IMR-90 (cell line): ENCODE measurements around the gene B4GALT5. TPM values are rescaled to one million over a fixed set of nuclear protein-coding genes. Genes with fewer than 3 reads are reported as not detected.

Source experiments
- ATAC-seq: fragments of 200-7000 bp; cut with Tn5 transposase; 2 replicates; pipeline ENCODE4 v1.9.1; 2020; ENCODE audit warnings: low read depth, mild to moderate bottlenecking, moderate library complexity
- BruUV-seq: library from RNA; stranded (reverse); fragments of 400-500 nt; replicated peaks from 2 replicates; lab custom pipeline; 2021; lab: Mats Ljungman, UMichigan
- CTCF ChIA-PET: fragments of 300-600 bp; formaldehyde crosslinking; extraction: SDS; loops from one replicate; lab custom pipeline; 2021; ENCODE audit warnings: antibody characterized with exemption; lab: Yijun Ruan, JAX
- POLR2A ChIA-PET: fragments of 300-600 bp; sonication (Branson Sonifier 250); formaldehyde crosslinking; loops from one replicate; lab custom pipeline; 2022; ENCODE audit warnings: antibody characterized with exemption; ENCODE audit not compliant: unreplicated experiment; lab: Charles Lee
- DNase-seq: peaks from one replicate; pipeline ENCODE4 v3.0.0; 2013
- H2AFZ ChIP-seq: replicated peaks from 2 replicates; pipeline ENCODE3; 2013; ENCODE audit warnings: low read length, mild to moderate bottlenecking; ENCODE audit not compliant: poor library complexity
- H2AK5ac ChIP-seq: 2 replicates; pipeline ENCODE4 v1.6.1; 2013; ENCODE audit warnings: low read depth, low read length, inconsistent platforms
- H2AK9ac ChIP-seq: replicated peaks from 2 replicates; pipeline ENCODE3; 2013; ENCODE audit warnings: mild to moderate bottlenecking, low read depth, low read length, moderate library complexity; ENCODE audit not compliant: poor library complexity
- H2BK120ac ChIP-seq: 2 replicates; pipeline ENCODE4 v1.6.1; 2013; ENCODE audit warnings: low read depth, low read length, inconsistent platforms
- H2BK15ac ChIP-seq: 3 replicates; pipeline ENCODE4 v1.6.1; 2013; ENCODE audit warnings: low read depth, low read length, inconsistent platforms
- H2BK20ac ChIP-seq: 2 replicates; pipeline ENCODE4 v1.6.1; 2013; ENCODE audit warnings: low read depth, mild to moderate bottlenecking, inconsistent platforms, low read length, moderate library complexity
- H2BK5ac ChIP-seq: 2 replicates; pipeline ENCODE4 v1.6.1; 2013; ENCODE audit warnings: mild to moderate bottlenecking, low read depth, low read length, inconsistent platforms; ENCODE audit not compliant: poor library complexity, severe bottlenecking
- H3K14ac ChIP-seq: replicated peaks from 2 replicates; pipeline ENCODE4 v1.6.1; 2013; ENCODE audit warnings: low read depth, low read length, inconsistent platforms
- H3K18ac ChIP-seq: 2 replicates; pipeline ENCODE4 v1.6.1; 2013; ENCODE audit warnings: low read depth, low read length, control low read depth
- H3K23ac ChIP-seq: 2 replicates; pipeline ENCODE4 v1.6.1; 2013; ENCODE audit warnings: low read depth, low read length, inconsistent platforms
- H3K27ac ChIP-seq: 2 replicates; pipeline ENCODE4 v1.5.1; 2013; ENCODE audit warnings: mild to moderate bottlenecking, control low read depth, low read length; ENCODE audit not compliant: insufficient read depth
- H3K27me3 ChIP-seq: 2 replicates; pipeline ENCODE4 v1.6.1; 2013; ENCODE audit warnings: low read length; ENCODE audit not compliant: control insufficient read depth, insufficient read depth
- H3K36me3 ChIP-seq: 2 replicates; pipeline ENCODE4 v1.6.1; 2013; ENCODE audit warnings: low read length, mixed read lengths; ENCODE audit not compliant: control insufficient read depth, insufficient read depth
- H3K4ac ChIP-seq: 2 replicates; pipeline ENCODE4 v1.6.1; 2013; ENCODE audit warnings: low read depth, low read length, inconsistent platforms
- H3K4me1 ChIP-seq: 2 replicates; pipeline ENCODE4 v1.6.1; 2013; ENCODE audit warnings: low read length, mixed read lengths; ENCODE audit not compliant: control insufficient read depth, insufficient read depth
- H3K4me2 ChIP-seq: 2 replicates; pipeline ENCODE4 v1.6.1; 2013; ENCODE audit warnings: low read depth, mild to moderate bottlenecking, control low read depth, low read length, moderate library complexity
- H3K4me3 ChIP-seq: 2 replicates; pipeline ENCODE4 v1.5.1; 2013; ENCODE audit warnings: low read depth, mild to moderate bottlenecking, control low read depth, low read length, moderate library complexity; ENCODE audit not compliant: insufficient read depth
- H3K56ac ChIP-seq: 2 replicates; pipeline ENCODE4 v1.6.1; 2013; ENCODE audit warnings: low read length, inconsistent platforms; ENCODE audit not compliant: insufficient read depth; ENCODE audit errors: extremely low read depth
- H3K79me1 ChIP-seq, 2 experiments: 2 replicates each; pipeline ENCODE4 v1.6.1; 2013; ENCODE audit warnings: low read length in 2 of 2, inconsistent platforms in 1 of 2, low read depth in 1 of 2
- H3K9ac ChIP-seq: 2 replicates; pipeline ENCODE4 v1.6.1; 2013; ENCODE audit warnings: low read depth, low read length, control low read depth
- H3K9me1 ChIP-seq: 2 replicates; pipeline ENCODE4 v1.6.1; 2013; ENCODE audit warnings: low read length, inconsistent platforms; ENCODE audit not compliant: insufficient read depth
- H3K9me3 ChIP-seq: 2 replicates; pipeline ENCODE4 v1.6.1; 2013; ENCODE audit warnings: low read length; ENCODE audit not compliant: control insufficient read depth, insufficient read depth
- H4K20me1 ChIP-seq: 2 replicates; pipeline ENCODE4 v1.6.1; 2013; ENCODE audit warnings: low read length, inconsistent platforms; ENCODE audit not compliant: insufficient read depth
- H4K5ac ChIP-seq: 2 replicates; pipeline ENCODE4 v1.6.1; 2013; ENCODE audit warnings: mild to moderate bottlenecking, low read depth, low read length, control low read depth
- H4K8ac ChIP-seq, 2 experiments: 2 replicates each; pipeline ENCODE4 v1.6.1; 2013; ENCODE audit warnings: low read depth in 2 of 2, low read length in 2 of 2, control low read depth in 1 of 2, inconsistent platforms in 1 of 2
- H4K91ac ChIP-seq: 2 replicates; pipeline ENCODE4 v1.6.1; 2013; ENCODE audit warnings: low read depth, low read length, inconsistent platforms; ENCODE audit not compliant: insufficient read depth
- BHLHE40 ChIP-seq: fragments of 150-350 bp; IDR thresholded peaks from 2 replicates; pipeline ENCODE4 v1.6.1; 2016; ENCODE audit warnings: mild to moderate bottlenecking, low read depth, low read length
- CEBPB ChIP-seq: IDR thresholded peaks from 2 replicates; pipeline ENCODE4 v1.6.1; 2012; ENCODE audit warnings: low read depth, low read length, improper control_type of control experiment
- WGBS, 2 experiments: methylation state at CpG; one replicate each; pipeline versions ENCODE4 v1.1.5 to v1.1.7; 2013; ENCODE audit warnings: missing lambda C conversion rate in 2 of 2; ENCODE audit not compliant: insufficient read length in 1 of 2; ENCODE audit errors: extremely low coverage in 2 of 2; 5-methylcytosine and 5-hydroxymethylcytosine counted together
- dilution Hi-C: fragments of 300-500 bp; cut with HindIII; formaldehyde crosslinking; loops from one replicate; pipeline ENCODE4 v1.14.3; 2018; ENCODE audit warnings: low sequenced_read_pairs; ENCODE audit not compliant: unreplicated experiment
- in situ Hi-C: fragments of 300-500 bp; cut with MboI; formaldehyde crosslinking; loops from 3 replicates; pipeline ENCODE4 v1.14.3; 2019; ENCODE audit warnings: low sequenced_read_pairs, inconsistent platforms, mixed read lengths
- intact Hi-C: fragments of 100-400 bp; cut with micrococcal nuclease; formaldehyde crosslinking; loops from 2 replicates; pipeline ENCODE4 v1.10.0; 2022
- polyA plus RNA-seq, 3 experiments: library from polyadenylated mRNA; depleted of rRNA; stranded (reverse); fragments of >200 nt; gene quantifications; 2 replicates each; pipeline ENCODE4 v1.2.3, GENCODE V29; 2012; ENCODE audit warnings: low replicate concordance in 1 of 3
- total RNA-seq: library from RNA; depleted of rRNA; stranded (reverse); fragments of >200 nt; gene quantifications from 2 replicates; pipeline ENCODE4 v1.2.3, GENCODE V29; 2012

Gene B4GALT5
- total and polyA plus RNA-seq, 2 of the 4 experiments (the other 2 are of a cell fraction): 11.3 to 20.4 TPM

DNA sequence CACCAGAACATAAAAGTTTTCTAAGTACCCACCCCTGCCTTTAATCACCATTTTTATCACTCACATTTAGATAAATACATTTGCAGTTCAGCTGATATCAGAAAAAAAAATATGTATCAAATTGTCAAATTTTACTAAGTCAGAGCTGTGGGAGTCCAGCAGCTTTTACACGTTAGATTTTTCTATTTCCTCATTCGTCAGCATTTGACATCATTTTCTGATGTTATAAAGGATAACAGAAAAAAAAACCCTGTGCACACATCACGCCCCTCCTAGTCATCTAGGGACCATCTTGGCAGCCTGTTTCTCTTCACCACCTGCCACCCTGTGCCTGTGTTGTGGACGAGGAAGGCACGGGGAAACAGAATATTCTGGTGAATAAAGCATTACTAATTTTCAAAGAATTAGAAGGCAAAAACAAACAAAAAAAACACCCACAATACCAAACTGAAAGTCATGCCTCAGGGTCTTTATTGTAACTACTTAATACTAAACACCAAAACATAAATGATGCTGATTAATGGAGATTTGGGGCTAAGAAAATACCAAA lies 12.4 kb downstream of the B4GALT5 start:
- 0 out of 2 replicates have a peak overlapping the region, but pooled peaks have one; percentile 1 for H2BK120ac ChIP-seq
- no peak overlapping the region for H2BK20ac ChIP-seq
- H4K91ac ChIP-seq: no peak overlapping the region
- H3K4me3 ChIP-seq: no peak overlapping the region
- no CpG with 5 or more reads among the region's 5 CpGs for WGBS, 2 experiments
- H3K23ac ChIP-seq: no peak overlapping the region
- no peak overlapping the region for H4K5ac ChIP-seq
- H3K4me2 ChIP-seq: peak overlapping the region; percentile 52
- TF ChIP-seq CEBPB: no peak
- 0 out of 2 replicates have a peak, but pooled peaks have one; percentile 13 for TF ChIP-seq BHLHE40
- peak; percentile 43 for DNase-seq
- no peak overlapping the region for H3K18ac ChIP-seq
- dilution Hi-C loops (no loop called here), in situ Hi-C loops (no loop called here), intact Hi-C loops (no loop called here)
- ChIA-PET POLR2A (no interaction called here), CTCF (interaction anchor here (0.8 kb wide), 1 partner anchor 9 kb away, joined by 3 read pairs; no protein-coding TSS in a partner anchor)
- 0 out of 2 replicates have a peak overlapping the region, but pooled peaks have one; percentile 50 for H3K9ac ChIP-seq
- no peak overlapping the region for H2AK9ac ChIP-seq
- H2AK5ac ChIP-seq: no peak overlapping the region
- peak; percentile 54 for ATAC-seq
- no peak overlapping the region for H2BK5ac ChIP-seq
- H3K14ac ChIP-seq: no peak overlapping the region
- H3K4ac ChIP-seq: no peak overlapping the region
- H3K9me3 ChIP-seq: no peaks in the 10 kb centered on the region
- no peak overlapping the region for H2BK15ac ChIP-seq
- peaks cover 71% of the 10 kb centered on the region for H4K20me1 ChIP-seq
- H3K56ac ChIP-seq: no peak overlapping the region
- H4K8ac ChIP-seq: no peak overlapping the region
- no peak overlapping the region for H3K27ac ChIP-seq
- no peaks in the 10 kb centered on the region for H3K36me3 ChIP-seq
- H3K27me3 ChIP-seq: no peaks in the 10 kb centered on the region
- H3K4me1 ChIP-seq: peaks cover 12% of the 10 kb centered on the region
- H3K9me1 ChIP-seq: peaks cover 11% of the 10 kb centered on the region
- peaks cover 25 to 65% of the 10 kb centered on the region in 2 experiments for H3K79me1 ChIP-seq
- H2AFZ ChIP-seq: no peak overlapping the region
- BruUV-seq: no TSS peak
